GM12872 (cell line): ENCODE results near the gene DDIT3.

Source experiments
- TF ChIP-seq, protein P1 (sequence below): IDR thresholded peaks from 3 replicates; pipeline ENCODE4 v1.5.1; 2011; ENCODE audit warnings: low read depth, mild to moderate bottlenecking, low read length, moderate library complexity; ENCODE audit not compliant: insufficient read depth

DDIT3 gene

DNA sequence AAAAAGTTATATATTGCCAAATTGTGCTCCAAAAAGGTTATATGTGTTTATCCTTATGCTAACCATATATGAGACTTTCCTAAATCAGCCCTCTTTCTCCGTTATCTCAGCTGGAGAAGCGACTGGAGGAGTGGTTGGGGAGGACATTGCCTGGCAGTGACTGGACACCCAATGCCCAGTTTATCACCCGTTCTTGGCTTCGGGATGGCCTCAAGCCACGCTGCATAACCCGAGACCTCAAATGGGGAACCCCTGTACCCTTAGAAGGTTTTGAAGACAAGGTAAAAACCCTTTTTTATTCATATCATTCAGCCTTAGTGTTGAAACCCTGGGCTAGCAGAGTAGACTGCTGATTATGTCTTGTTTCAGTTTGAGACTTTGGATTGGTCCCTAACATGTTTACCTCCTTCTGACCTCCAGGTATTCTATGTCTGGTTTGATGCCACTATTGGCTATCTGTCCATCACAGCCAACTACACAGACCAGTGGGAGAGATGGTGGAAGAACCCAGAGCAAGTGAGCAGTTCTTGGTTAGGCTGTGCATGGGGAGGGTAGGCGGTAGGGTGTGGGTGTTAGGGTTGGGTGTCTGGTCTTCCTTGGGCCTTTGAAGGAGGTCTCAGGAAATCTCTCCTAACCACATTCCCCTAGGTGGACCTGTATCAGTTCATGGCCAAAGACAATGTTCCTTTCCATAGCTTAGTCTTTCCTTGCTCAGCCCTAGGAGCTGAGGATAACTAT, 8.6 kb downstream of the DDIT3 start:
- TF ChIP-seq, protein P1, sequence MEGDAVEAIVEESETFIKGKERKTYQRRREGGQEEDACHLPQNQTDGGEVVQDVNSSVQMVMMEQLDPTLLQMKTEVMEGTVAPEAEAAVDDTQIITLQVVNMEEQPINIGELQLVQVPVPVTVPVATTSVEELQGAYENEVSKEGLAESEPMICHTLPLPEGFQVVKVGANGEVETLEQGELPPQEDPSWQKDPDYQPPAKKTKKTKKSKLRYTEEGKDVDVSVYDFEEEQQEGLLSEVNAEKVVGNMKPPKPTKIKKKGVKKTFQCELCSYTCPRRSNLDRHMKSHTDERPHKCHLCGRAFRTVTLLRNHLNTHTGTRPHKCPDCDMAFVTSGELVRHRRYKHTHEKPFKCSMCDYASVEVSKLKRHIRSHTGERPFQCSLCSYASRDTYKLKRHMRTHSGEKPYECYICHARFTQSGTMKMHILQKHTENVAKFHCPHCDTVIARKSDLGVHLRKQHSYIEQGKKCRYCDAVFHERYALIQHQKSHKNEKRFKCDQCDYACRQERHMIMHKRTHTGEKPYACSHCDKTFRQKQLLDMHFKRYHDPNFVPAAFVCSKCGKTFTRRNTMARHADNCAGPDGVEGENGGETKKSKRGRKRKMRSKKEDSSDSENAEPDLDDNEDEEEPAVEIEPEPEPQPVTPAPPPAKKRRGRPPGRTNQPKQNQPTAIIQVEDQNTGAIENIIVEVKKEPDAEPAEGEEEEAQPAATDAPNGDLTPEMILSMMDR: no peak

DNA sequence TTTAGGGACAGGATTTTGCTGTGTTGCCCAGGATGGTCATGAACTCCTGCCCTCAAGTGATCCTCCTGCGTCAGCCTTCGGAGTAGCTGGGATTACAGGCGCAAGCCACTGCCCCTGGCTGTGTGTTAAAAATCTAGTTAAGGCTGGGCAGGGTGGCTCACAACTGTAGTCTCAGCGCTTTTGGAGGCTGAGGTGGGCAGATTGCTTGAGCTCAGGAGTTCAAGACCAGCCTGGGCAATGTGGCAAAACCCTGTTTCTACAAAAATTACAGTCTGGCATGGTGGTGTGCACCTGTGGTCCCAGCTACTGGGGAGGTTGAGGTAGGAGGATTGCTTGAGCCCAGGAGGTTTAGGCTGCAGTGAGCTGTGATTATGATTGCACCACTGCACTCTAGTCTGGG, 9.2 kb downstream of the DDIT3 start:
- TF ChIP-seq, protein P1: no peak

DNA sequence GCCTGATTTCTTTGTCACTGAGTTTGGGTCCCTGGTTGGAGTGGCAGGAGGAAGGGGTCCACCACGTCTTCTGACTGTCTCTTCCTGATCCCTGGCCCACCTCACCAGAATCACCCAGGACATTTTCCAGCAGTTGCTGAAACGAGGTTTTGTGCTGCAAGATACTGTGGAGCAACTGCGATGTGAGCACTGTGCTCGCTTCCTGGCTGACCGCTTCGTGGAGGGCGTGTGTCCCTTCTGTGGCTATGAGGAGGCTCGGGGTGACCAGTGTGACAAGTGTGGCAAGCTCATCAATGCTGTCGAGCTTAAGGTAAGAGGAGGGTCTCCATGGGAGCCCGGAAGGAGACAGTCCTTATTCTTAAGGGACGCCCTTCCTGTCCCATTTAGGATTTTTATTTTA, 20.1 kb downstream of the DDIT3 start:
- TF ChIP-seq, protein P1: no peak

DNA sequence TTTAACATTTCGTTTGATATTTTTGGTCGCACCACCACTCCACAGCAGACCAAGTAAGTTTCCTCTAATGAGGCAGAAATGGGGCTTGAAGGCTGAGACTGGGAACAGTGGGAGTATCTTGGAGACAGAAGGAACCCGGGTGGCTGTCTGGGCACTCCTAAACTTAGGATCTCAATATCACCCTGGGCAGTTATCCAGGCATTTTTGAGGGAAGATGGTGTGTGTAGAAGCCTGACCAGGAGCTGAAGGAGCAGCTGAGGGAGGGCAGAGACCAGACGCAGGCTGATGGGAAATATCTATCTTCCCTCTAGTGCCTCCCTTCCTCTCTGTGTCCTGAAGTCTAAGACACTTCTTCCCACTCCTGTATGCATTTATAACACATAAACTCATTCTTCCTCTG, 21.7 kb downstream of the DDIT3 start:
- TF ChIP-seq, protein P1: no peak

DNA sequence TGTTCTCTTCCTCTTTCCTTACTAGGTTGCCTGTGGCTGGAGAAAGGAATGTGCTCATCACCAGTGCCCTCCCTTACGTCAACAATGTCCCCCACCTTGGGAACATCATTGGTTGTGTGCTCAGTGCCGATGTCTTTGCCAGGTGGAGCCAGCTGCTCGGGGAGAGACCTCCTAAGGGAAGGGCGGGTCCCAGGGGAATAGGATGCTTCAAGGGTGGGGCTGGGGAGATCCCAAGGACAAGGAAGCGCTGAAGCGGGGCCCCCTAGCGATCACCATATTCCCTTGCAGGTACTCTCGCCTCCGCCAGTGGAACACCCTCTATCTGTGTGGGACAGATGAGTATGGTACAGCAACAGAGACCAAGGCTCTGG, 22.2 kb downstream of the DDIT3 start:
- TF ChIP-seq, protein P1: no peak

DNA sequence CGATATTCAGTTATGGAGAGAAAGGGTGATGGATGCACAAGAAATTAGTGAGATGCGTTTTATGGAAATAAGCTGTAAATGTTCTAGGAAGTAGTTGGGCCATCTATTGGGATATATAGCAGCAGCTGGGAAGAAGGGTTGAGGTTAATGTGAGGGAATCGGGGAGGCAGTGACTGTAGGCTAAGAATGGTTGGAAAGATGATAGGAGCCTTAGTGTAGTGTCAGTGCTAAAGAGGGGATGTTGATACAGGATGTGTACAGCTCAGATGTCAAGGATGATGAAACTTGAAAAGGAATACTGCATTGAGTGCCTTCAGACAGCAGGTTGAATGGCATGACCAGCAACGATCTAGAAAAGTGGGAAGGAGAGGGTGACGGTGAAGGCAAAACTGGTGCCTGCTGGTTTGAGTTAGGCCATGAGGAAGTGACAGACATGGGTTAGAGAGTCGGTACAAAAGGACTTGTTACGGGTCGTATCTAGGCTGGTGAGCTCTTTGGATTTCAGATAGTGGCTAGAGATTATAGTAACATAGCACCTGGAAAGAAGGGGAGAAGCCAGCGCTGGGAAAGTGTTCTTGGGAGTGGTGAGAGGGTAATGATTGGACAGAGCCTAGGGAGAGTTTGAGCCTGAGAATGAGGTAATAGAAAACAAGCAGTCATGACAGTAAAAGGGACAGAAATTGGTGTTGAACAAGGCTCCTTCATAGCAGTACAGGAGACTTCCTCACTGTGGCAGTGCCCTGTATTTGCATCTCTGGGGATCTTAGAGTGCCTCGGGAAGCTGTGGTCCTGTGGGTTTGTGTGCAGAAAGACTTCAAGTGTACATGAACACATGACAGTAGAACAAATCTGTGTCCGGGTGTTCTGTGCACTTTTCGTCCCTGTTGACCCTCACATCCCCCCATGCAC, 22.8 kb downstream of the DDIT3 start:
- TF ChIP-seq, protein P1: no peak

DNA sequence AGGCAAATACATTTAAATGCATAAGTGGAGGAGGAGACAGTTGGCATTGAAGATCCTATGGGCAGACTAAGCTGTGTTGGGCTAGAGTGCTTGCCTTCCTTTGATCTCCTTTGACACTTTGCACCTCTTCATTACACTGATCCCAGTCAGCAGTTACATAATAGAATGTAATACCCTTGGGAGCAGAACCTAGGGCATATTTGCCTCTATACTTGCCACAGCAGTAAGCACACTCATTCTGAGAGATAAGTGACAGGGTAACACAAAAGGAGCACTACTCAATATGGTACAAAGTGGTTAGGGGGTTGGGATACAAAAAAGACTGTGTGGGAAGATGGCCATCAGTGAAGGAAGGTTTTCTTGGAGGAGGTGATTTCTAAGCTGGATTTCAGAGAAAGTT, 23.5 kb downstream of the DDIT3 start:
- TF ChIP-seq, protein P1: no peak
